Muscle layer of duodenum (tissue), 2 donors: Measurements from ENCODE around the gene LY6G5B.

Experiments
- H3K27ac ChIP-seq: one replicate; pipeline ENCODE4 v1.7.0; 2013; ENCODE audit warnings: mild to moderate bottlenecking, low read length
- H3K27me3 ChIP-seq: one replicate; pipeline ENCODE4 v1.7.0; 2013; ENCODE audit warnings: low read depth, mild to moderate bottlenecking, control low read depth, low read length
- H3K36me3 ChIP-seq, 2 donors: one replicate each; pipeline ENCODE4 v1.7.0; 2013; ENCODE audit warnings: low read length in 2 of 2, control low read depth in 1 of 2, mild to moderate bottlenecking in 1 of 2; ENCODE audit not compliant: insufficient read depth in 2 of 2, control insufficient read depth in 1 of 2
- H3K4me1 ChIP-seq, 2 donors: one replicate each; pipeline ENCODE4 v1.7.0; 2013; ENCODE audit warnings: low read length in 2 of 2, mild to moderate bottlenecking in 2 of 2, control low read depth in 1 of 2, moderate library complexity in 1 of 2; ENCODE audit not compliant: insufficient read depth in 2 of 2, control insufficient read depth in 1 of 2
- H3K4me3 ChIP-seq, 2 donors: one replicate each; pipeline ENCODE4 v1.7.0; 2013; ENCODE audit warnings: low read length in 2 of 2, low read depth in 1 of 2, mild to moderate bottlenecking in 1 of 2
- H3K9me3 ChIP-seq, 2 donors: one replicate each; pipeline ENCODE4 v1.7.0; 2013; ENCODE audit warnings: low read length in 2 of 2, control low read depth in 1 of 2, mild to moderate bottlenecking in 1 of 2; ENCODE audit not compliant: control insufficient read depth in 1 of 2
- donor health status: healthy.

Gene LY6G5B, protein sequence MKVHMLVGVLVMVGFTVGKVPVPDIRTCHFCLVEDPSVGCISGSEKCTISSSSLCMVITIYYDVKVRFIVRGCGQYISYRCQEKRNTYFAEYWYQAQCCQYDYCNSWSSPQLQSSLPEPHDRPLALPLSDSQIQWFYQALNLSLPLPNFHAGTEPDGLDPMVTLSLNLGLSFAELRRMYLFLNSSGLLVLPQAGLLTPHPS

DNA sequence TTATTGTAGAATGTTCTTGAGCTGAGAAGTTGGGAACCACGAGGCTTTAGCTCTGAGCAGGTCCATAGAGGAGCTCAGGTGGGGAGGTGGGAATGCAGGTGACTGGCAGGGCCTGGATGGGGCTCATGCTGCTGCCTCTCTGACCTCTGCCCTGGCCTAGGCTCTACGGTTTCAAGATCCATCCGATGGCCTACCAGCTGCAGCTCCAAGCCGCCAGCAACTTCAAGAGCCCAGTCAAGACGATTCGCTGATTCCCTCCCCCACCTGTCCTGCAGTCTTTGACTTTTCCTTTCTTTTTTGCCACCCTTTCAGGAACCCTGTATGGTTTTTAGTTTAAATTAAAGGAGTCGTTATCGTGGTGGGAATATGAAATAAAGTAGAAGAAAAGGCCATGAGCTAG, at the start of gene LY6G5B:
TSS of gene LY6G5B (plus strand) at position 301 of the 400 bp plus-strand sequence. CDS start 975 bp downstream, outside the sequence.
- H3K27ac ChIP-seq, result no peak within 1 kb of the TSS
- H3K4me3 ChIP-seq, result no peak within 1 kb of the TSS
- H3K36me3 ChIP-seq, result peaks cover 48 to 70% of the 10 kb centered on the region in 2 donors
- peaks cover 0 to 16% of the 10 kb centered on the region in 2 donors for H3K4me1 ChIP-seq
- H3K27me3 ChIP-seq, result no peaks in the 10 kb centered on the region
- no peaks in the 10 kb centered on the region for H3K9me3 ChIP-seq

DNA sequence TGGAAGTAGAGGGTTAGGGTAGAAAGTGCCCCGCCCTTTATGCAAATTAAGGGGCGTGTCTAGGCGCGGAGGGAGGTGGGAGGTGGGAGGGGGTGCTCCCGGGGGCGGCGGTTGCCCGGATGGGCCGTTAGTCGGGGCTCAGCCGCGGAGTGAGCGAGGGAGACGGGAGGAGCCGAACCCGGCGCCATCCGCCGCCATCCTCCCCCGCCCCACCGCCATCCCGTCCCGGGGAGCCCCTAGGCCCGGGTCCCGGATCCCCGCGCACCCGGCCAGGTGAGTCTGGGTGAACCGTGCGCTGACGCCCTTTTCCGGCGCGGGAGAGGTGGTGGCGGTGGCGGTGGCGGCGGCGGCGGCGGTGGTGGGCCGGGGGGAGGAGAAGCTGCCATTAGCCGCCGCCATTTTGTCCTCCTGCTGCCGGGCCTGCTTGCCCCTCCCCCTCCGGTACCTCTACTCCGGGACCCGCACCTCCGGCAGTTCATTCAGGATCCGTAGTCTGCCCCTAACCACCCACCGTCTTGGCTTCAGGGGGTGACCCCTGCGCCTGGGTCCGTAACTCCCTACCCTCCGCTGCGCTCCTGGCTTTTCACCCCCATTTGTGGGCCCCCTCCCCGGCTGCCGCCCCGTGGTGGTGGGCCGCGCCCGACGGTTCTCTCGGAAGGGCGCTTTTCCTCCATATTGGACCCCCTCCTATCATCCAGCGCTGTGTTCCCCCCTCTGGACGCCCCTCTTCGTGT, 49.0 kb upstream of the LY6G5B start, which contains the start of gene PRRC2A:
TSS of gene PRRC2A (plus strand) at position 130 of the 734 bp plus-strand sequence. CDS start 2,075 bp downstream, outside the sequence.
- Histone ChIP-seq H3K36me3 (peaks cover 21 to 26% of the 10 kb centered on the region in 2 donors), H3K4me1 (peaks cover 0 to 17% of the 10 kb centered on the region in 2 donors), H3K27ac (peak within 1 kb of the TSS; percentile 92), H3K4me3 (peak within 1 kb of the TSS; percentile 93), H3K27me3 (no peaks in the 10 kb centered on the region), H3K9me3 (no peaks in the 10 kb centered on the region)

DNA sequence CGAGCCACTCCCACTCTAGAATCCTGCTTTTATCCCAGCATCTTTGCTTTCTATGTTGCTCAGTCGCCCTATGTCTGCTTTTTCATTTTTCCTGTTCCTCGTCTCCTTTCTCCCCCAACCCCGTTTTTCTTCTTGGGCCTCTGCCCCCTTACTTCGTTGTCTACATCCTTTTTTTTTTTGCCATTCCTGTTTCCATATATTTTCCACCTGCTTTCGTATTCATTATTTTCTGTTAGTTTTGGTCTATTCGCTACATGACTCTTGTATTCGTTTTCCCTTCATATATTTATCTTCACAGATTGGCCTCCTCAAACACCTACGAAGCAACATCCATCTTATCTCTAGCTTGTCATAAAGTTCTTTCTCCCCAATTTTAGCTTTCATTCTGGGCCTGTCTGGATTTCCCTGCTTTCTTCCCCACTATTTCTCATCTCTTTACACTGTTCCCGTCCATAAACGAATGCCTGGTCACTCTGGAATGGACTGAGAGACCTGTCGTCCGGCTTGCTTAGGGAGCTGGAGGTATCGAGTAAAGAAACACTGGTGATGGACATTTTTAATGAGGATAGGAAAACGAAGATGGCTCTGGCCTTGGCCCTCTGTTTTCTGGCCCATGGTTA, 48.3 kb upstream of the LY6G5B start:
- peaks cover 27 to 33% of the 10 kb centered on the region in 2 donors for H3K36me3 ChIP-seq
- H3K27ac ChIP-seq, result peak overlapping the region; percentile 92
- H3K4me1 ChIP-seq, result peaks cover 0 to 17% of the 10 kb centered on the region in 2 donors
- H3K9me3 ChIP-seq, result no peaks in the 10 kb centered on the region
- no peaks in the 10 kb centered on the region for H3K27me3 ChIP-seq
- H3K4me3 ChIP-seq, result peak overlapping the region; percentile 93

DNA sequence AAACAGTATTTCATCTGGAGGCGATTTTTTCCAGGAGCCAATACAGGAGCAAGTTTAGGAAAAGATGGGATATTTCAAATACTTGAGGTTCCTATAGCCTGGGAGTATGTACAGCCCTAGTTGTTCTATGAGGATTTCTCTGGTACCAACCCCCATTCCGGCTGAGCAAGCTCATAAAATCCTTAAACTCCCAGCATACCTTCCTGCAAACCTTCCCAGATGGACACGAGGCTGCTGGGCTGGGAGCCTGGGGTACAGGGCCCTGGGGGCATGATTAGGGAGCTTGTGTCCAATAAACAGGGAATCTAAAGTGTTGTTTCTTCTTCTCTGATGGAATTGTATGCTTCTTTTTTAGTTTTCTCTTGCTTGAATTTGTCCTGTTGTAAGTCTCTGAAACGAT, 47.8 kb upstream of the LY6G5B start:
- Histone ChIP-seq H3K4me1 (peaks cover 0 to 17% of the 10 kb centered on the region in 2 donors), H3K4me3 (peak overlapping the region; percentile 93), H3K27ac (peak overlapping the region; percentile 92), H3K27me3 (no peaks in the 10 kb centered on the region), H3K9me3 (no peaks in the 10 kb centered on the region), H3K36me3 (peaks cover 33 to 38% of the 10 kb centered on the region in 2 donors)

DNA sequence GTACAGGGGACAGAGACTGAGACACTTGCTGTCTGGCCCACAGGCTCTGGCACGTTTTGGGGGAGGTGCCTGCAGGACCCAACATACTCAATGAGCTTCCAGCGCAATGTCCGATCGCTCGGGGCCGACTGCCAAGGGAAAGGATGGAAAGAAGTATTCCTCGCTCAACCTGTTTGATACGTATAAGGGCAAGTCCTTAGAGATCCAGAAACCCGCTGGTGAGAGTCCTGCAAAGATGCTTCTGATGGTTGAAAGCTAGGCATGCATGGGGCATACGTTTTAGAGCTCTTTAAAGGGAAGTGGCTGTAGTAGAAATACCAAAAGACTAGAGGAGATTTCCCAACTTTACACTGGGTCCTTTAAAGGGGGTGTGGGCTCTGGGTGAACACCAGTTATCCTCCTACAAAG, 47.1 kb upstream of the LY6G5B start:
- H3K4me1 ChIP-seq, result peaks cover 0 to 17% of the 10 kb centered on the region in 2 donors
- H3K9me3 ChIP-seq, result no peaks in the 10 kb centered on the region
- H3K4me3 ChIP-seq, result peak overlapping the region; percentile 93
- no peaks in the 10 kb centered on the region for H3K27me3 ChIP-seq
- H3K36me3 ChIP-seq, result peaks cover 40 to 45% of the 10 kb centered on the region in 2 donors
- peak overlapping the region; percentile 92 for H3K27ac ChIP-seq

DNA sequence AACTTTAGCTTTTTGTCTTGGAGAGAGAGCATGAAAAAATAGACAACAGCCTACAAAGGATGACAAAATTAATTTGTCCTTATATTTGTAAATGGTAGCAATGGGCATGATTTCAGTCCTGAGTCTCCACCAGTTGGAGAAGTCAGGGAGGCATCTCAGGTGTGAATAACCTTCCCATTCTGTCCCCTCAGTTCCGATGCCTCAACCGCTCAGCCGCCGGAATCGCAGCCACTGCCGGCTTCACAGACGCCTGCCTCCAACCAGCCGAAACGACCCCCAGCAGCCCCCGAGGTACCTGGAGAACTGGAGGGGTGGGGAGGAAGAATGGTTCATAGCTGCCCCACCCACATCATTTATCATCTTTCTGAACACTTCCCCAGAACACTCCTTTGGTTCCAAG, 45.7 kb upstream of the LY6G5B start:
- Histone ChIP-seq H3K4me3 (no peak overlapping the region), H3K27me3 (no peaks in the 10 kb centered on the region), H3K36me3 (peaks cover 53 to 59% of the 10 kb centered on the region in 2 donors)

DNA sequence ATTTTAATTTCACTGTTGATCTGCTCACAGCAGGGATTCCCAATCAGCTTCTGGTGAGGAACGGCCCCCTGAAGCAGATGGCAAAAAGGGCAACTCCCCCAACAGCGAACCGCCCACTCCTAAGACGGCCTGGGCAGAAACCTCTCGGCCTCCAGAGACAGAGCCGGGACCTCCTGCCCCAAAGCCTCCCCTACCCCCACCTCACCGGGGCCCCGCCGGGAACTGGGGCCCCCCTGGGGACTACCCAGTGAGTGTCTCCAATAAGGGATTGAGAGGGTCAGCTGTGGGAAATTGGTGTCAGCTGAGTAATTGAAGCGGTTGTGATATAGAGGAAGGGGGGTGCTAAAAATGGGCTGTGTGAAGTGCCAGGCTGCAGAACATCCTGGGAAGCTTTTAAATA, 42.8 kb upstream of the LY6G5B start:
- Histone ChIP-seq H3K9me3 (no peaks in the 10 kb centered on the region), H3K36me3 (peaks cover 70 to 88% of the 10 kb centered on the region in 2 donors), H3K4me1 (peaks cover 0 to 10% of the 10 kb centered on the region in 2 donors), H3K27me3 (no peaks in the 10 kb centered on the region), H3K4me3 (no peak overlapping the region), H3K27ac (no peak overlapping the region)

More for the DNA sequence above, 45.7 kb upstream of the LY6G5B start:
- Histone ChIP-seq H3K9me3 (no peaks in the 10 kb centered on the region), H3K27ac (no peak overlapping the region), H3K4me1 (peaks cover 0 to 17% of the 10 kb centered on the region in 2 donors)

DNA sequence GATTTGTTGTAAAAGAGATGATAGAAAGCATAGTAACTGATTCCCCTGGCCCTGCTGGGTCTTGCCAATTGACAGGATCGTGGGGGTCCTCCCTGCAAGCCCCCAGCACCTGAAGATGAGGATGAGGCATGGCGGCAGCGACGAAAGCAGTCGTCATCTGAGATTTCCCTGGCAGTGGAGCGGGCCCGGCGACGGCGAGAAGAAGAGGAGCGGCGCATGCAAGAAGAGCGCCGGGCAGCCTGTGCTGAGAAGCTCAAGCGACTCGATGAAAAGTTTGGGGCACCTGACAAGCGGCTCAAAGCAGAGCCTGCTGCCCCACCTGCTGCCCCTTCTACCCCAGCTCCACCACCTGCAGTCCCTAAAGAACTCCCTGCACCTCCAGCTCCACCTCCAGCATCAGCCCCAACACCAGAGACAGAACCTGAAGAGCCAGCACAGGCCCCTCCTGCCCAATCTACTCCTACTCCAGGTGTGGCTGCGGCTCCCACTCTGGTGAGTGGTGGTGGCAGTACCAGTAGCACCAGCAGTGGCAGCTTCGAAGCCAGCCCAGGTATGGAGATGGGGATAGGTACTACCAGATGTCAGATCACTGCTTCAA, 42.0 kb upstream of the LY6G5B start:
- H3K27me3 ChIP-seq, result no peaks in the 10 kb centered on the region
- no peak overlapping the region for H3K4me3 ChIP-seq
- peaks cover 78 to 96% of the 10 kb centered on the region in 2 donors for H3K36me3 ChIP-seq
- peaks cover 0 to 5% of the 10 kb centered on the region in 2 donors for H3K4me1 ChIP-seq
- H3K27ac ChIP-seq, result no peak overlapping the region
- H3K9me3 ChIP-seq, result no peaks in the 10 kb centered on the region

DNA sequence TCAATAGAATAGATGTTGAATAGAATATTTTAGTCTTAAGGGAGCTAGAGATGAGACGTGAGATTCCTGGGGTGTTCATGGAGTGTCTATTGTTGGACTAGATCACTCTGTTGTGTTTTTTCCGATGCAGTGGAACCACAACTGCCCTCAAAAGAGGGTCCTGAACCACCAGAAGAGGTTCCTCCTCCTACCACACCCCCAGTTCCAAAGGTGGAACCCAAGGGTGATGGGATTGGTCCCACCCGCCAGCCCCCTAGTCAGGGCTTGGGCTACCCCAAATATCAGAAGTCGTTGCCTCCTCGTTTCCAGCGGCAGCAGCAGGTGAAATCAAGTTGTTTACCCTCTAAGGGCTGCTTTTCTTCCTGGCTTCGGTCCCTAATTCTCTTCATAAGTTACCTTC, 40.8 kb upstream of the LY6G5B start:
- Histone ChIP-seq H3K4me1 (peaks cover 0 to 3% of the 10 kb centered on the region in 2 donors), H3K36me3 (peaks cover 73 to 97% of the 10 kb centered on the region in 2 donors), H3K4me3 (no peak overlapping the region), H3K9me3 (no peaks in the 10 kb centered on the region), H3K27ac (no peak overlapping the region), H3K27me3 (no peaks in the 10 kb centered on the region)

DNA sequence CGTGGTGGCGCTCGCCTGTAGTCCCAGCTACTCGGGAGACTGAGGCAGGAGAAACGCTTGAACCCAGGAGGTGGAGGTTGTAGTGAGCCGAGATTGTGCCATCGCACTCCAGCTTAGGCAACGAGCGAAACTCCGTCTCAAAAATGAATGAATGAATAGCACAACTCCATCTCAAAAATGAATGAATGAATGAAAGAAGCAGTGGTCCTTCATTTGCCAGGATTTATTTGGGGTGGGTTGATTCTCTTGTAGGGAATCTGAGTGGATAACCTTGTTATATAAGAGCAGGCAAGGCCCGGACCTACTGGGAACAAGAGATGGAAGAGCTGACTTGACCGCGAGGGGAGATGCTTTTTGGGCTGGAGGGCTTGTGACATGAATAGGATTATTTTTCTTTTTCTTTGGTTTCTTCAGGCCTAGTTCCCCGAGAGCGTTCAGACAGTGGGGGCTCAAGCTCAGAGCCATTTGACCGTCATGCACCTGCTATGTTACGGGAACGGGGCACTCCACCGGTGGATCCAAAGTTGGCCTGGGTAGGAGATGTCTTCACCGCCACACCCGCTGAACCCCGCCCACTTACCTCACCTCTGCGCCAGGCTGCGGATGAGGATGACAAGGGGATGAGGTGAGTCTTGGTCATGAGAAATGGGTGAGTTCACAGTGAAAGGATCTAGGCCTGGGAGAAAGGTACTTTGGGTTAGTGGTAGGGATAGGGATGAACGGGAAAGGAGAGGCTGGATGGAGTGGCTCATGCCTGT, 39.4 kb upstream of the LY6G5B start:
- Histone ChIP-seq H3K27ac (no peak overlapping the region), H3K4me3 (no peak overlapping the region), H3K36me3 (peaks cover 77 to 97% of the 10 kb centered on the region in 2 donors), H3K27me3 (no peaks in the 10 kb centered on the region), H3K4me1 (peaks cover 0 to 3% of the 10 kb centered on the region in 2 donors), H3K9me3 (no peaks in the 10 kb centered on the region)
